ENCODE results near the gene SLC28A1. TPM values are rescaled to one million over a fixed set of nuclear protein-coding genes. Genes with fewer than 3 reads are reported as not detected.

Gene SLC28A1
- polyA plus RNA-seq, 1 of the 3 experiments (the other 2 are of a cell fraction): not detected

DNA sequence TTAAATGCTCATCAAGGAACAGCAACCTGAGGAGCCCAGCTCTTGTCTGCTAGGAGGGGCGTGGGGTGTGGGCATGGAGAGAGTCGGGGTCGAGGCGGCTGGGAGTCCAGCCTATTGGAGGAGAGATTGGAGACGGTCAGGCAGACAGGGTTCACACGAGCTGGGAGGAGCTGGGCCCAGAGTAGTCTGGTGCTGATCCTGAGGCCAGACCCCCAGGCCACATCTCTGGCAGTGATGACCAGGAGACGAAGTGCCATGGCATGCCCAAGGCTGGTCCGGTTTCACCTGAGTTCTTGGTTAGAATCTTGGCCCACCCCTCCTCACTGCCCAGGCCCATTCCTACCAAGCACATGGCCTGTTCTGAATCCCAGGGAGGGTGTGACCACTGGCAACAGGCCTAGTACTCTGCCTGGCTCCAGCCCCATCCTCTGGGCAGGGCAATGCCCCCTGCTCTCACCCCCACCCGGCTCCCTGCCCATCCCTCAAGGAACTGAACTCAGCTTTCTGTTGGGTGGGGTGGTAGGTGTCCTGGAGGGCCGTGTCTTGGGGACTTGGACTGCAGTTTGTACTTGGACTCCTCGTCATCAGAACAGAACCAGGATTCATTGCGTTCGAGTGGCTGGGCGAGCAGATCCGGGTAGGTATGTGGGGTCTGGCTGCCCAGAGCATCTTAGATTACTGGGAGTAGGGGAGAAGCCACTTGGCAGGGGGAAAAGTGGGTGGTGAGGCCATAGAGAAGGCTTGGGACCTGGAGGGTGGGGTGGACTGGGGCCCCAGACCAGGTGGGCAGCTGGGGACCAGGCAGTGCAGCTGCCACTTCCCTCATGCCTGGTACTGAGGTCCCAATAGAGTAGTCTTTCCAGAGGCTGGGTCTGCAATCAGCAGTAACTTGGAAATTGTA, 20.8 kb downstream of the SLC28A1 start:
- H3K4me3 ChIP-seq (ENCODE audit: low read depth in 2 of 2, low read length in 1 of 2): no peak overlapping the region
- ChIA-PET CTCF (interaction anchor here (1.2 to 1.3 kb wide), 2 partner anchors 23 to 304 kb away, joined by 3 read pairs; partner anchors contain the start of gene ZSCAN2), POLR2A (no interaction called here)
- no peaks in the 10 kb centered on the region for H3K79me2 ChIP-seq (ENCODE audit: insufficient read depth)
- no peak overlapping the region for H3K4me2 ChIP-seq
- TF ChIP-seq, protein P1, sequence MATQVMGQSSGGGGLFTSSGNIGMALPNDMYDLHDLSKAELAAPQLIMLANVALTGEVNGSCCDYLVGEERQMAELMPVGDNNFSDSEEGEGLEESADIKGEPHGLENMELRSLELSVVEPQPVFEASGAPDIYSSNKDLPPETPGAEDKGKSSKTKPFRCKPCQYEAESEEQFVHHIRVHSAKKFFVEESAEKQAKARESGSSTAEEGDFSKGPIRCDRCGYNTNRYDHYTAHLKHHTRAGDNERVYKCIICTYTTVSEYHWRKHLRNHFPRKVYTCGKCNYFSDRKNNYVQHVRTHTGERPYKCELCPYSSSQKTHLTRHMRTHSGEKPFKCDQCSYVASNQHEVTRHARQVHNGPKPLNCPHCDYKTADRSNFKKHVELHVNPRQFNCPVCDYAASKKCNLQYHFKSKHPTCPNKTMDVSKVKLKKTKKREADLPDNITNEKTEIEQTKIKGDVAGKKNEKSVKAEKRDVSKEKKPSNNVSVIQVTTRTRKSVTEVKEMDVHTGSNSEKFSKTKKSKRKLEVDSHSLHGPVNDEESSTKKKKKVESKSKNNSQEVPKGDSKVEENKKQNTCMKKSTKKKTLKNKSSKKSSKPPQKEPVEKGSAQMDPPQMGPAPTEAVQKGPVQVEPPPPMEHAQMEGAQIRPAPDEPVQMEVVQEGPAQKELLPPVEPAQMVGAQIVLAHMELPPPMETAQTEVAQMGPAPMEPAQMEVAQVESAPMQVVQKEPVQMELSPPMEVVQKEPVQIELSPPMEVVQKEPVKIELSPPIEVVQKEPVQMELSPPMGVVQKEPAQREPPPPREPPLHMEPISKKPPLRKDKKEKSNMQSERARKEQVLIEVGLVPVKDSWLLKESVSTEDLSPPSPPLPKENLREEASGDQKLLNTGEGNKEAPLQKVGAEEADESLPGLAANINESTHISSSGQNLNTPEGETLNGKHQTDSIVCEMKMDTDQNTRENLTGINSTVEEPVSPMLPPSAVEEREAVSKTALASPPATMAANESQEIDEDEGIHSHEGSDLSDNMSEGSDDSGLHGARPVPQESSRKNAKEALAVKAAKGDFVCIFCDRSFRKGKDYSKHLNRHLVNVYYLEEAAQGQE (IDR thresholded peaks at IDR 0.05; ENCODE audit: low read depth, low read length): no peak
- TF ChIP-seq JUND (IDR thresholded peaks at IDR 0.05) (no peak), SMC3 (IDR thresholded peaks at IDR 0.05; ENCODE audit: low read depth, low read length) (no peak), NFIC (IDR thresholded peaks at IDR 0.05; ENCODE audit: borderline replicate concordance) (no peak), YY1 (IDR thresholded peaks at IDR 0.05; ENCODE audit: low read depth) (no peak), TCF12 (IDR thresholded peaks at IDR 0.05) (no peak), CHD2 (IDR thresholded peaks at IDR 0.05; ENCODE audit: low read length, partially characterized antibody) (no peak), SIN3A (IDR thresholded peaks at IDR 0.05; ENCODE audit: borderline replicate concordance, low read depth, low read length) (no peak), USF1 (IDR thresholded peaks at IDR 0.05; ENCODE audit: borderline replicate concordance, low read depth) (no peak), FOXM1 (IDR thresholded peaks at IDR 0.05; ENCODE audit: low read depth) (no peak), TAF1 (IDR thresholded peaks at IDR 0.05; ENCODE audit: borderline replicate concordance, low read depth, low read length) (no peak), RCOR1 (IDR thresholded peaks at IDR 0.05; ENCODE audit: low read length) (no peak)
- H3K4me1 ChIP-seq (ENCODE audit: control insufficient read depth in 1 of 2, insufficient read depth in 2 of 2, low read depth in 1 of 2, low read length in 1 of 2): peaks cover 0 to 20% of the 10 kb centered on the region in 2 experiments; a peak in 1 of 4 replicates
- H2AFZ ChIP-seq (ENCODE audit: low read depth): no peak overlapping the region
- no peaks in the 10 kb centered on the region for H4K20me1 ChIP-seq (ENCODE audit: insufficient read depth)
- H3K9me2 ChIP-seq: no peaks in the 10 kb centered on the region
- H3K9me3 ChIP-seq: no peaks in the 10 kb centered on the region
- no peaks in the 10 kb centered on the region for H3K36me3 ChIP-seq (replicated peaks in 1 of 2; ENCODE audit: control insufficient read depth in 1 of 2, insufficient read depth in 2 of 2, low read length in 1 of 2)
- 90% methylated on average over 15 of the region's 15 CpGs for WGBS (ENCODE audit: low lambda C conversion rate)
- H3K27me3 ChIP-seq (ENCODE audit: insufficient read depth): no peaks in the 10 kb centered on the region
- no peaks in the 10 kb centered on the region for H3F3A ChIP-seq (replicated peaks; ENCODE audit: insufficient read depth)
- no peak overlapping the region for H3K9ac ChIP-seq
- DNase-seq: no peak
- H3K27ac ChIP-seq (ENCODE audit: low read depth in 2 of 2, low read length in 1 of 2): no peak overlapping the region; a peak in 1 of 4 replicates

DNA sequence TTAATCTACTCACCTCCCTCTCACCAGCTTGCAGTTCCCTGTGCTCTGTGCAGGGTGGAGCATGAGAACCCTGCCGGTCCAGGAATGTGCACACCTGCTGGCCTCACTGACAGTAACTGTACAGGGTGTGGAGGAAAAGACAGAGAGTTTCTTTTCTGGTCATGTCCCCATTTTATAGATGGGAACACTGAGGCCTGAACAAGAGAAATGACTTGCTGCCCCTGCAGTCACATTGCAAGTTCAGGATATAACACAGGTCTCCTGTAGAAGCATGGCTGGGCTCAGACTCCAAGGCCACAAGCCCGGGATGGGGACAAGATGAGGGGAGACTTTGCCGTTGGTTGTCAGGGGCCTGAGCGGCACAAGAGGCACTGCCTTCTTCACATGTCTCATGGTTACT, 23.3 kb downstream of the SLC28A1 start:
- Histone ChIP-seq H3F3A (replicated peaks; ENCODE audit: insufficient read depth) (peaks cover 21% of the 10 kb centered on the region), H4K20me1 (ENCODE audit: insufficient read depth) (no peaks in the 10 kb centered on the region), H3K4me1 (ENCODE audit: control insufficient read depth in 1 of 2, insufficient read depth in 2 of 2, low read depth in 1 of 2, low read length in 1 of 2) (peaks cover 18 to 33% of the 10 kb centered on the region in 2 experiments; a peak in 3 of 4 replicates), H2AFZ (ENCODE audit: low read depth) (no peak overlapping the region), H3K27ac (ENCODE audit: low read depth in 2 of 2, low read length in 1 of 2) (no peak overlapping the region), H3K9ac (no peak overlapping the region), H3K4me3 (ENCODE audit: low read depth in 2 of 2, low read length in 1 of 2) (no peak overlapping the region), H3K79me2 (ENCODE audit: insufficient read depth) (no peaks in the 10 kb centered on the region), H3K9me3 (no peaks in the 10 kb centered on the region), H3K36me3 (replicated peaks in 1 of 2; ENCODE audit: control insufficient read depth in 1 of 2, insufficient read depth in 2 of 2, low read length in 1 of 2) (no peaks in the 10 kb centered on the region), H3K27me3 (ENCODE audit: insufficient read depth) (no peaks in the 10 kb centered on the region), H3K4me2 (no peak overlapping the region), H3K9me2 (no peaks in the 10 kb centered on the region)
- ChIA-PET POLR2A (no interaction called here), CTCF (interaction anchor here (1.1 to 3.3 kb wide), 4 partner anchors 20 to 337 kb away, joined by 3 to 14 read pairs (median 4); no protein-coding TSS in a partner anchor)
- 96% methylated on average over 4 of the region's 4 CpGs for WGBS (ENCODE audit: low lambda C conversion rate)
- TF ChIP-seq USF2 (IDR thresholded peaks at IDR 0.05; ENCODE audit: borderline replicate concordance, low read depth, low read length) (no peak), MEF2A (IDR thresholded peaks at IDR 0.05; ENCODE audit: borderline replicate concordance, low read depth) (no peak), RFX5 (IDR thresholded peaks at IDR 0.05; ENCODE audit: low read length) (no peak), FOSL2 (IDR thresholded peaks at IDR 0.05; ENCODE audit: borderline replicate concordance, low read depth) (no peak), PBX3 (IDR thresholded peaks at IDR 0.05) (no peak), ELF1 (IDR thresholded peaks at IDR 0.05) (no peak), RAD21 (IDR thresholded peaks at IDR 0.05; ENCODE audit: low read length) (no peak)
- DNase-seq: no peak

Data from SK-N-SH (cell line).